ENCODE results near the gene PSD2.

PSD2 gene

DNA sequence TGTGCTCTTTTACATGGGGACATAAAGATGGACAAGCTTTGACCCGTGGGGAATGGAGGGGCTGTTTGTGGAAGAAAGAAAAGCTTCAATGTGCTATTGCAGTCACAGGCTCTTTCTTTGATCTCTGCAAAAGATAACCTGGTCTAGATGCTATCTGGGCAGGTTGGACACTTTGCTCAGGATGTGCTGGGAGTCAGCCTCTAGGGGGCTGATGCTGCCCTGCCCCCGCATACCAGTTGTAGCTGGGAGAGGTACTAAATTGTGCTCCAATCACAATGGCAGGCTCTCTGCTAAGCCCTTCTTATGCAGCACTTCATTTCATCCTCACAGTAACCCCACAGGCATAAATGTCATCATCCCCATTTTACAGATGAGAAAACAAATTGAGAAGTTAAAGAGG lies 67.2 kb downstream of the PSD2 start:
- peaks cover 24% of the 10 kb centered on the region for H3K27me3 Mint-ChIP-seq (ENCODE audit: low read depth)
- no peaks in the 10 kb centered on the region for H3K36me3 Mint-ChIP-seq (ENCODE audit: low read depth)
- no peaks in the 10 kb centered on the region for H3K4me1 Mint-ChIP-seq
- H3K27ac Mint-ChIP-seq, result no peak overlapping the region
- TF ChIP-seq, protein P1, sequence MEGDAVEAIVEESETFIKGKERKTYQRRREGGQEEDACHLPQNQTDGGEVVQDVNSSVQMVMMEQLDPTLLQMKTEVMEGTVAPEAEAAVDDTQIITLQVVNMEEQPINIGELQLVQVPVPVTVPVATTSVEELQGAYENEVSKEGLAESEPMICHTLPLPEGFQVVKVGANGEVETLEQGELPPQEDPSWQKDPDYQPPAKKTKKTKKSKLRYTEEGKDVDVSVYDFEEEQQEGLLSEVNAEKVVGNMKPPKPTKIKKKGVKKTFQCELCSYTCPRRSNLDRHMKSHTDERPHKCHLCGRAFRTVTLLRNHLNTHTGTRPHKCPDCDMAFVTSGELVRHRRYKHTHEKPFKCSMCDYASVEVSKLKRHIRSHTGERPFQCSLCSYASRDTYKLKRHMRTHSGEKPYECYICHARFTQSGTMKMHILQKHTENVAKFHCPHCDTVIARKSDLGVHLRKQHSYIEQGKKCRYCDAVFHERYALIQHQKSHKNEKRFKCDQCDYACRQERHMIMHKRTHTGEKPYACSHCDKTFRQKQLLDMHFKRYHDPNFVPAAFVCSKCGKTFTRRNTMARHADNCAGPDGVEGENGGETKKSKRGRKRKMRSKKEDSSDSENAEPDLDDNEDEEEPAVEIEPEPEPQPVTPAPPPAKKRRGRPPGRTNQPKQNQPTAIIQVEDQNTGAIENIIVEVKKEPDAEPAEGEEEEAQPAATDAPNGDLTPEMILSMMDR (IDR thresholded peaks at IDR 0.05; ENCODE audit: unreplicated experiment in 3 of 3), result no peak
- no peaks in the 10 kb centered on the region for H3K9me3 Mint-ChIP-seq
- no peak overlapping the region for H3K4me3 Mint-ChIP-seq

DNA sequence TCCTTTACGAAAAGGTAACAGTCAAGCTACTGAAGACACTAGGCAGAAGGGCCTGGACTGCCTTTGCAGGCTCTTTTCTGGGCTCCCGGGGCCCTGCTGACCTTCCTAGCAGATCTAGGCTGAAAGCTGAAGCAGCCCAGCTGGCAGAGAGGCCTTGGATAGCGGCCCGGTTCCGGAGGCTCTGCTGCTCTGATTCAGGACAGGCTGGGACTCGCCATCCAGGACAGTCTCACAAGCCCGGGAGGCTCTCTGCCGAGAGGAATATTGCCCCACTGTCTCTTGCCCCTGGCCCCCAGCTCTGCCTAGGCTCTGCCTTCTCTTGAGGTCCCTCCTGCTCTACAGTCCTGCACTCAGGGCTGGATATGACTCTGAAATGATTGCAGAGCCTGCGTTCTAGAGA lies 67.8 kb downstream of the PSD2 start:
- Mint-ChIP-seq H3K4me1 (no peaks in the 10 kb centered on the region), H3K27me3 (ENCODE audit: low read depth) (peaks cover 24% of the 10 kb centered on the region), H3K27ac (no peak overlapping the region), H3K36me3 (ENCODE audit: low read depth) (no peaks in the 10 kb centered on the region), H3K4me3 (no peak overlapping the region), H3K9me3 (no peaks in the 10 kb centered on the region)
- TF ChIP-seq, protein P1 (IDR thresholded peaks at IDR 0.05; ENCODE audit: unreplicated experiment in 3 of 3), result no peak

DNA sequence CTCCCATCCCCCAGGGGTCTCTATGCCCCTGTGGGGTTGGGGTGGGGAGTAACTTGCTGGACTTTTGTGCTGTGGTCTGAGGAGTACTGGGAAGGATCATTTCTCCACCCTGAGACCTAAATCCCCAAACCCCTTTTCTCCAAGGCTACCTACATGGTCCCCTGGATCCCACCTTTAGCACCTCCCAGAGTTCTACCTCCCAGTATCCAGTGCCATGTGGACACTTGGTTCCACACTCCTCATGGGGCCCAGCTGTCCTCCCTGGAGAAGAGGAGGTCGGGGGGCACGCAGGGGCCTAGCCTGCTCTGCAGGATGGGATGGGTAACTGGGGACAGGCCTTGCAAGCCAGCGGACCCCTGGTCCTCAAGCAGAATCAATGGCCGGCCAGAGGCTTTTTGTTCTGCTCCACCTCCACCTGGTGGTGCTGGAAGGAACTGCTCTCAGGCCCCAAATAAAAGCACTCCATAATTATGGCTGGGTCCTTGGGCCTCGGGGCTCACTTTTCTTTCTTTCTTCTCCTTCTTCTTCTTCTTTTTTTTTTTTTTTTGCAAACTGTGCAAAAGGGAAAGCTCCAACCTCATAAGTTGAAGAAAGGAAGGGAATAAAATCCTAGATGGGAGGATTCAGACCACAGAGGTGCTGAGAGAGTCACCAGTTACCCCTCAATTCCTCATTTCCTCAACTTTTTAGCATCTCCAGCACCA lies 68.4 kb downstream of the PSD2 start:
- no peak overlapping the region for H3K27ac Mint-ChIP-seq
- no peak overlapping the region for H3K4me3 Mint-ChIP-seq
- peaks cover 24% of the 10 kb centered on the region for H3K27me3 Mint-ChIP-seq (ENCODE audit: low read depth)
- no peaks in the 10 kb centered on the region for H3K9me3 Mint-ChIP-seq
- no peaks in the 10 kb centered on the region for H3K4me1 Mint-ChIP-seq
- TF ChIP-seq, protein P1 (IDR thresholded peaks at IDR 0.05; ENCODE audit: unreplicated experiment in 3 of 3), result peak; percentile 83 to 90 (median 85)
- H3K36me3 Mint-ChIP-seq (ENCODE audit: low read depth), result no peaks in the 10 kb centered on the region

DNA sequence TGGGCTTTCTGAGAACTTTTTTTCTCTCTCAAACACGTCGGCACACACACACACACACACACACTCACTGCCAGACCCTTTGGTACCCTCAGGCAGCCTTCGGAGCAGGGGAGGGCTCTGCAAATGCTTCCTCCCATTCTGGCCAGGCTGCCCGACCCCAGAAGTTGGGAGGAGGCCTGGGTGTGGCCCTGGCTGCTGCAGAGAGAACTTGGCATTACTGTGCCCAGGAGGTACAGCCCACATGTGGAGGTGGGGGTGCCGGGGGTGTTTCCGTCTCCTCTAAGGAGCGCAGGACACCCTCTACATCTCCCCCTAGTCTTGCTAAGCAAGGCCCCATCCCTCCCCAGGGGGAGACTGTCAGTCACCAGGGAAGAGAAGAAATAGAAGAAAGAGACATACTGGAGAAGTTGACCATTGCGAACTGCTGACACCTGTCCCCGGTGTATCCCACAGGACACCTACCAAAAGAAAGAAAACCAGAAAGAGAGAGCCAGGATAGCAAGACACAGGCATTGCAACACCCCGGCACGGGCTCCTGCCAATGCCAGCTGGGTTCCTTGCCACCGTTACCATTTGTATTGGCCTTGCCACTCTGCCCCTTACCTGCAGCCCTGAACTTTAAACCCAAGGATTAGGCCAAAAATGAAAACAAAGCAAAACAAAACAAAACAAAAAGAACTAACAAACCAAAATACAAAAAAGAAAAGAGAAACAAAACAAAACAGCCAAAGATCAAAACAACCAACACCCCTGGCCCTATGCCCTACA lies 69.3 kb downstream of the PSD2 start:
- no peaks in the 10 kb centered on the region for H3K4me1 Mint-ChIP-seq
- peaks cover 20% of the 10 kb centered on the region for H3K27me3 Mint-ChIP-seq (ENCODE audit: low read depth)
- no peak overlapping the region for H3K27ac Mint-ChIP-seq
- H3K9me3 Mint-ChIP-seq, result no peaks in the 10 kb centered on the region
- H3K4me3 Mint-ChIP-seq, result no peak overlapping the region
- H3K36me3 Mint-ChIP-seq (ENCODE audit: low read depth), result no peaks in the 10 kb centered on the region
- TF ChIP-seq, protein P1 (IDR thresholded peaks at IDR 0.05; ENCODE audit: unreplicated experiment in 3 of 3), result no peak

DNA sequence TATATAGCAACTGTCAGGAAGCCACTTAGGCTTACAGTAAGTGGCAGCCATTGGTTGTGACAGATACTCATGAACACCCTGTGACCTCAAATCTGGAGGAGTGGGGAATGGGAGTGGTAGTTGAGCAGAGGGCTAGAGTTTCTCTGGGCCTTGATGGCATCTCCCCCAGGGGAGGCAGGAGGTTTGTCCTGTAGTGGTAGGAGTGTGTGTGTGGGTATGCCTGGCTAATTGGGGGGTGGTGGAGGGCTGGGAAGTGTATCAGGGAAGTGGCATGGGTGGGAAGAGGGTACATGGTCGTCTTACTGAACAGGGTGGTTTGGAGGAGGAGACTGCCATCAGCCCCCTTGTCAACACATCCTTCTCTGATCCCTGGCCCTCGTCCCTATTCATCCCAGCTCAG lies 71.5 kb downstream of the PSD2 start:
- Mint-ChIP-seq H3K9me3 (no peaks in the 10 kb centered on the region), H3K27ac (no peak overlapping the region), H3K36me3 (ENCODE audit: low read depth) (no peaks in the 10 kb centered on the region), H3K4me3 (no peak overlapping the region), H3K4me1 (no peaks in the 10 kb centered on the region), H3K27me3 (ENCODE audit: low read depth) (peaks cover 16% of the 10 kb centered on the region)
- TF ChIP-seq, protein P1 (IDR thresholded peaks at IDR 0.05; ENCODE audit: unreplicated experiment in 3 of 3), result no peak
